HG03565 (cell line): ENCODE results near the gene TENM4.

Experiments used
- ATAC-seq: cut with Tn5 transposase; IDR thresholded peaks from one replicate; pipeline ENCODE4 v1.9.1; 2021; ENCODE audit warnings: mild to moderate bottlenecking, moderate library complexity; ENCODE audit not compliant: unreplicated experiment

TENM4 gene

DNA sequence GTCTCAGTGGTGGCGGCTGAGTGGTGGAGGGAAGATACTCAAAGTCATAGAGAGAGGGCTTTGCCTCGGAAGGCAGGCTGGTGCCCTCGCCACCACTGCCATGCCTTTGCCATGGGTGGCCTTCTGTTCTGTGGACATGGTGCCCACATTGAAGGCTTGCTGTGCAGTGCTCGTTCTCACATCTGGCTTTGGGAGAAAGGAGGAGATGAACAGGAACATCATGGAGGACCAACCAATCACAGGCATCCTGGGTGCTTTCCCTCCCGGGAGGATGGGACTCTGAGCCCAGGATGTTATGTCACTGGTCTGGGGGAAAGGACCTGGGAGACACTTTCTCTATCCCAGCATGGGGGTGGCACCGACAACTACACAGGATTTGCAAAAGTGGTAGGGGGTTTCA is 783.8 kb downstream of the TENM4 start:
- no peak for ATAC-seq

- ATAC-seq = no peak
Measured at GRCh38 chr11:78656327-78656726, 784.5 kb downstream of the TENM4 start.

DNA sequence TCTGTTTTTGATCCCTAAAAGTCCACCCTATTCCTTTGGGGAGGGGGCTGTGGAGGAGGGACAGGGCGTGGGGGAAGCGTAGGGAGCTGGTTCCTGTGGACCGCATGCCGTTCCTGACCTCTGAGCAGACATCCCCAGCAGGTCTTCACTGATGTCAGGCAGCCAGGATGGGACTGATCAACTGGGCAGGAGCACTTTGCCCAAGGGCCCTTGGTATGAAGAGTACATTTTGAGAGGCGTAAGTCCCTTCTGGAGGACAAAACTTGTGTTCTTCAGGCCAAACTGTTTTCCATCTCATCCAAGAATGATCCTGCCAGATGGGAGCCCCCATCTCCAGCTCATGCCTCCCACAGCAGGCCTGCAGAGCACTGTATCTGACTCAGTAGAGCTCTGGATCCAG is 785.3 kb downstream of the TENM4 start:
- ATAC-seq = no peak

DNA sequence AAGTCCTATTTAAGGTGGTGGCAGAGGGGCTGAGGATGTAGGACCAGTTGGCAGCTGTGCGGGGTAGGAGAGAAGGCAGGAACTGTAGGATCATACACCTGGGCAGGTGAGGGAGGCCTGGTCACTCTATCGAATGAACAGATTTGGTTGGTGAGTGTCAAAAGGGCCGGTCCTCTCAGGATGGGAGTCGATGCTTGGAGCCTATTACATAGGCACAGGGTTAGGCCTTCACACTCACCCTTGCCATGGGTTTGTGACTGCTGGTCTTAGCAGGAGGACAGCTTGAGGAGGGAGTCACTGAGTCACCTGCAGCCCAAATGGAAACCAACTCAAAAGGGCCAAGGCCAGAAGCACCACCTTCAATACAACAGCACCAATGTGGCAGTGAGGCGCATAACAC is 786.0 kb downstream of the TENM4 start:
- ATAC-seq = no peak

DNA sequence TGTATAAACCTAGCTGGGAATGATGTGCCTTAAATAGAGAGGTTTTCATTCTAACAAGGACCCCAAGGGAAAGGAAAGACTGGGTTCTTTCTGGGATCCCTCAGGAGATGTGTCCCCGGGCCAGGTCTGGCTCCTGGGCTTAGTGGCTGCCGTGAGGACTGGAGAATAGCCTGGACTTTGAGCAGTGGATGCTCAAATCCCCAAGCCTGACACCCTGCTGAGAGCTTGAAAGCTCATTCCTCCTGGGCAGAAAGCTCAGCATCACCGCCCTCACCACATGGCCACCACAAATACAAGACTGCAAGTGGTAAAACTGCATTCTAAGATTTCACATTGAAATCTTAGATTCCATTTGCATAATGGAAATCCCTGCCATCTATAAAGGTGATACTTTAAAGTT is 786.8 kb downstream of the TENM4 start:
- ATAC-seq = no peak

DNA sequence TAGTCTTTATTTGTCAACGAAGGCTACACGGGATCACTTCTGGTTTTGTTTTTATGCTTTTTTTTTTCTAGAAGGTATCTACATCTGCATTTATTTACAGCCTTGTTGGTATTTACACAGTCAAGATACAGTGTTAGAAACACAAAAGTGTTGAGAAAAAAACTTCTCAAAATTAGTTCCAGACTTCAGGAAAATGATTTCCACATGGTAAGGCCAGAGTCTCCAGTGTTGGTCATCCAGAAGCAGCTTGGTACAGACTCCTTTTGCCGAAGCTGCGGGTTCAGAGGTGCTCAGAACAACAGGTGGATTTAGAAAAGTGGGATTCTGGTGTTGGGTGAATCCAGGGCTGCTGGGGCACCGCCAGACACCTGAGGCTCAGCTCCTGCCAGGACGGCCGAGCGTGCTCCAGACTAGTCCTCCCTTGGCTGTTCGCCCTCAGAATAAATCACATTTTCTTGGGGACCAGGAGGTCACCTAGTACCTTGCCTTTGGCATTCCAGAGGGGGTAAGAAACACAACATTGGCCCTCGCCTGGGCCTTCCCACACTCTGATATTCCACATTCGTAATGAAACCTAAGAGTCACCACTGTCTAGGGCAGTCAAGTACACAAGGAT is 787.4 kb downstream of the TENM4 start:
- ATAC-seq = no peak

- no peak for ATAC-seq
Measured at GRCh38 chr11:78652843-78653239, 788.0 kb downstream of the TENM4 start.

DNA sequence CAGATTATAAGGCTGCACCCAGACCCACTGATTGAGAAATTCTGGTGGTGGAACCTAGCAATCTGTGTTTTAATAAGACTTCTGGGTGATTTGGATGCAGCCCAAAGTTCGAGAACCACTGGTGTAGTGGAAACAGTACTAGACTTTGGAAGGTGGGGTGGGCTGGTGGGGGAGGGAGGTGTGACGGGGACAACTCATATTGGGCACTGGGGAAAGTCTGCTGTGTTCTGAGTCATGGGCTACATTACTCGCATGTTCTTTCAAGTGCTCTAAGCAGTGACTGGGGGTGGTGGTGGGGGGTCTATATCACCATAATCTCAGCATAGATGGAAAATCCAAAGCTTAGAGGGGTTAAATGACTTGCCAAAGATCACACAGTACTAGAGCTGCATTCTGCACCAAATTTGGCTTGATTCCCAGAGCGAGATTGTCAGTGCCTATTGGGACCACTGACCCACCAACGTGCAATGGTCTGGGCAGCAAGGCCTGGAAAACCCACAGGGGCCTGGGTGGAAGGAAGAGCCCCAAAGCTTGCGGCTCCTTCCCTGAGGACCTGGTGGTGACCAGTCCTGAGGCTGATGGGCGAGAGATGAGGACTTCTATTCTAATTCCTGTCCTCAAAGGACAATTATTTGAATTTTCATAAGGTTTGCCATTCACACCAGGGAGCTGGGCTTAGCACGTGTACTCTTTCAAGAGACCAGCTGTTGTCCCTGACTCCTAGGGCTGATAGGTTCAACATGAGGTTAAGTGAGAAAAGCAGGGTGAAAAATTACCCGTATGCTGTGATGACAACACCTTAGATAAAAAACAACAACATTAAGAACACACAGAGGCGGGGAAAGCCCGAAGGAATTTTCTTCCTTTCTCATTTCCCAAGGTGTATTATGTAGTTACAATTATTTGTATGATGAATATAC is 788.6 kb downstream of the TENM4 start:
- ATAC-seq = no peak

DNA sequence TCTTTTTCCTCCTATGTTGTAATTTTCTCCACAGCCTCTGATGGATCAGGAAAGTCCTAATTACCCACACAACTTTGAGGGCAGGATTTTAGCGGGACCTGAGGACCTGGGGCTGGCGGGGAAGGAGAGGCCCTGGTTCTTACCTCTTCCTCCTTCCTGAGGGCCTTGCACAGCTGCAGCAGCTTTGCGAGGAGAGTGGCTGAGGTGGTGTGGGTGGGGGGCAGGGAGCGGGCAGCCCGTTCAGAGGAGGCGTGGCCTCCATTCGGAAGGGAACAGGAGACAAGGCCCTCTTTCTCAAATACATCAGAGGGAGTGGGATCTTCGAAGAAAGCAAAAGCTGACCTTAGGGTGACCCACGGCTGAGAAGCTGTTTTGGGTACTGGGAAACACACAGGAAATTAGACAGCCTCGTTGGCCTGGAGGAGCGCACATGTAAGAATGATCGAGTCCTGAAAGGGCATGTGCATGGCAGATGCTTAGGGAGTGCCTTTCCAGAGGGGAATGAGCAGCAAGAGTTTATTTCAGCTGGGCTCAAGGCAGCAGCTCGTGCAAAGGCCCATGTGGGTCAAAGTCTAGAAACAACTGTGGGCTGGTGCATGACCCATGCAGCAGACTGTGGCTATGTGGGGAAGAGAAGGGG is 789.6 kb downstream of the TENM4 start:
- no peak for ATAC-seq

DNA sequence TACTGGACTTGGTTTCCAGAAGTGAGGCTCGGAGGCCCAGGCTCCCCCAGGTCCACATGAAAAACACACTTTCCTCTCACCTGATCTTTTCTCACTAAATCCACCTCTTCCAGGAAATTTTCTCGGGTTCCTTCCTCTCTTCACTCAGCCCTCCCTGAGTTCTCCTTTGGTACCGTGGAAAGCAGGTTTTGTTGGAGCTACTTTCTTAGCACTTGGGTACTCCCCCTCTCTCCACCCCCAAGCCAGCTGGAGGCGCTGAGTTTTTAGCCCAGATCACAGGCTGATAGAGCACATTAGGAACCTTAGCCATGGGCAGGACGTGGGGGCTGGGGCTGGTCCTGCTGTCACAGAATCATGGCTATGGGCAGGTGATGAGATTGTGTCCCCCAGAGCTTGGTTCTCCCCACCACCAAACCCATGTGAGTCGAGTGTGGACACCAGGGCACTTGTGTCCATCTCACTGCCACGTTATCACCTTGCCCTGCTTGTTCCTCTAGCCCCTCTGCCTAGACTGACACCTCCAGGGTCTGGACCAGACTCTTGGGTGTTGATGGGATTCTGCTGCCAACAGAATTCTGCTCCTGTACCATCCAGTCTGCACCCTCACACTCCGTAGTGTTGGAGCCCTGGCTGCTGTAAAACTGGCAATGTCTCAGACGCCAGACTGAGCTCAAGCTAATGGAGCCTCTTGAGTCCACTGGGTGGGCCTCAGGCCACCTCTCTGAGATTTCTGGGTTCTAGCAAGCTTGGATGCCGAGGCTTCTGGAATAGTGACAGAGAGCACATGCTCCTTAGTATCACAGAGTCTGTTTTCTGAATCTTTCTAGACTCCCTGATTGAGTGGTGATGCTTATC is 791.2 kb downstream of the TENM4 start:
- ATAC-seq = no peak

DNA sequence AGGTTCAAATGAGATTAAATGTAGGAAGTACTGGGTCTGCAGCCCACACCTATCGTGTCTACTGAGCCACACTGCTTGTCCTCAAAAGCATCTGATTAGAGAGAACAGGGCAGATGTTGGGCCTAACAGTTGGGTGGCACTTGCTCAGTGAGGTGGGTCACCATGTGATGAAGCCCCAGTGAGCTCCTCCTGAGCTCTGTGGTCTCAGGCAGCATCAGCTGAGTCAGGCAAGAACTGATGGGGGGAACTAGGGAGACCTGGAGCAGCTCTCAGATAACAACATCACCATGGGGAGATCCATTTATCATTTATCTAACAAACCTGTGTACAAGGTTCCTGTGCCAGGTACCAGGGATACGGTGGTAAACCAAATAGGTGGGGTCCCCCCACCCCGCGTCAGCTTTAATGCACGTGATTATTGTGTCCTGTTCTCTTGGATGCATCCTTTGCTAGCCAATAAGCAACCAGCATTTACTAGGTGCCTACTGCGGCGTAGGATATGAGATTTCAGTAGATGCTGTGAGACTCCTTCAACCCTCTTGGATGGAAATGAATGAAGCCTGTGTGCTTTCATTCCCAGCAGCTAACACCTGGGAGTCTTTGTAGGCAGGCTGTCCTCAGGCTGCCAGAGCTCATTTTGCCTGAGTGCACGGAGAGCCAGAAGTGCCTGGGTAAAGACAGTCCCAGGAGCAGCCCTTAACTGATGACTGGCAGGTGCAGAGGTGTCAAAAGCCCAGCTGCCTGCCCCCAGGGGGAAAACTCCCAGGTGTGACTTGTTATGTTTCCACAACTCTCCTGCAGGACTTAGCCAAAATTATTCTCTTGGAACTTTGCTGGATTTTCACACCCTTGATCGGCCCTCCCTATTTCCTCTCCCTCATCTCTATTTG is 792.6 kb downstream of the TENM4 start:
- no peak for ATAC-seq

GRCh38 chr11:78647266-78647915 is 793.4 kb downstream of the TENM4 start:
- no peak for ATAC-seq

DNA sequence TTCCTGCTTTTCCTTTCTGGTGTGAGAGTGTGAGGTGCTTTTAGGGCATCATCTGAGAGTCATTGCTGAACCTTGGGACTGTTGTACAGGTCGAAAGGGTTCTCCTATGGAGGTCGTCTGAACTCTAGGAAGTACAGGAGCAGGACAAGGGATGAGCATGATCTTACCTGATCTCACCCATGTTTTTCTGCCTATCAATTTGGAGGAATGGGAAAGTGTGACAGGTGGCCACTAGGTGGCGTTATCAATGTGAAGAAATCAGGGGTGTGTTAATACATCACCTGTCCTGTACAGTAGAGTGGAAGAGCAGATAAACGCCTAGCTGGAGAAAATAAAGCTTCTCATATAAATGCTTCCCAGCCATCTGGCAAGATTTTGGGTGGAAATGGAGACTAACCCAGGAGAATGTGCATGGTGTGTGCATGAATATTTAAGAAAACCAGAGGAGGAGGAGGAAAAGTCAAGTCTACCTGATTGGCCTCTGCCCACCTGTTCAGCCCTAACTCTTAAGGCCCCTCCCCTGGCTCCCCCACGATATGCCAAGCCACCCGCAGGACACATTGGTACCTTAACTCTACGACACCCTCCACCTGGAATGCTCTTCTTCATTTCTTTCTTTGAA is 794.2 kb downstream of the TENM4 start:
- no peak for ATAC-seq

- ATAC-seq = peak; percentile 84
Measured at GRCh38 chr11:78645226-78646202, 795.3 kb downstream of the TENM4 start.

DNA sequence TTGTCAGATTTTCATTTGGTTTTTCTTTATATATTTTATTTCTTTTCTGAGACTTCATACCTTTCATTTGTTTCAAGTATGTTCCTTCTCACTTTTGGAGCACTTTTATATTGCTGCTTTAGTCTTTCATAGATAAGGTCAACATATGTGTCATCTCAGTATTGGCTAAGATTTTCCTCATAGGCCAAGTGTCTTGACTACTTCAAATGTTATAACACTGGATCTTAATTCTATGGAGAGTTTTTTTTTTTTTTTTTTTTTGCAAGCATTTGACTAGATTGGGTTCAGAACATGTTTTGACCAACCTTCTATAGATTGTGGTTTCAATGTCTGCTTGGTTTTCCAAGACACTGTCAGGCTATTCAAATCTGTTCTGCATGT is 797.2 kb downstream of the TENM4 start:
- ATAC-seq = no peak

DNA sequence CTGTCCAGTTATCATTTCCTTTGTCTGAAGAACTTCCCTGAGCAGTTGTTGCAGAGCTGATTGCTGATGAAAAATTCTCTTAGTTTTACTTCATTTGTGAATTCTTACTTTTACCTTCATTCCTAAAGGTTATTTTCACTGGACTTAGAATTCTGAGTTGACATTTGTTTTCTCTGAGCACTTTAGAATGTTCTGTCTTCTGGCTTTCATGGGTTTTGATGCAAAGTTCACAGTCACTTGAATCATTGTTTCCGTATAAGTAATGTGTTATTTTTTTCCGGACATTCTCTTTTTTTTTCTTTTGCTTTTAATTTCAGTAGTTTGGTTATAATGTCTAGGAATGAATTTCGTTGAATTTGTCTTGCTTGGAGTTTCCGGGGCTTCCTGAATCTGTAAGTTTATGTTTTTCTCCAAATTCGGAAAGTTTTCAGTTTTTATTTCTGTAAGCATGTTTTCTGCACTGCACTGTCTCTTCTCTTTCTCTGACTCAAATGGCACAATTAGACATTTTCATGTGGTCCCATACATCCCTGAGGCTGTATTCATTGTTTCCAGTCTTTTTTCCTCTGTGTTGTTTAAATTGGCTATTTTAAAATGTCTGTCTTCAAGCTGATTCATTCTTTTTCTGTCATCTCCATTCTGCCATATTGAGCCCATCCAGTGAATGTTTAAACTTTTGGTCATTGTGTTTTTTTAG is 797.7 kb downstream of the TENM4 start:
- no peak for ATAC-seq

- no peak for ATAC-seq
Measured at GRCh38 chr11:78641541-78641940, 799.3 kb downstream of the TENM4 start.
